Mesothelial cell of epicardium (in vitro differentiated cells): Measurements from ENCODE around the gene KBTBD2. TPM values are rescaled to one million over a fixed set of nuclear protein-coding genes. Genes with fewer than 3 reads are reported as not detected.
A peak's percentile ranks its signal among the peaks of the same experiment; 100 is the strongest.
"Not testable (repeated sequence)": the region's sequence is repeated elsewhere in the genome, so short reads cannot be mapped to it uniquely, and the experiment has no call there.

Experiments
- DNase-seq, 2 experiments: peaks; one replicate each; pipeline ENCODE4 v3.0.0; 2021; ENCODE audit warnings: low spot score in 2 of 2; ENCODE audit not compliant: unreplicated experiment in 2 of 2
- H3K27ac Mint-ChIP-seq: 2 replicates; pipeline ENCODE4 v1.8.0; 2021; ENCODE audit warnings: mixed read lengths
- H3K27me3 Mint-ChIP-seq: 2 replicates; pipeline ENCODE4 v1.8.0; 2021; ENCODE audit warnings: low read depth, mixed read lengths
- H3K36me3 Mint-ChIP-seq: 2 replicates; pipeline ENCODE4 v1.8.0; 2021; ENCODE audit warnings: mixed read lengths
- H3K4me1 Mint-ChIP-seq: 2 replicates; pipeline ENCODE4 v1.8.0; 2021; ENCODE audit warnings: mixed read lengths
- H3K4me3 Mint-ChIP-seq: 2 replicates; pipeline ENCODE4 v1.8.0; 2021; ENCODE audit warnings: mild to moderate bottlenecking, moderate library complexity, mixed read lengths
- H3K9me3 Mint-ChIP-seq: 2 replicates; pipeline ENCODE4 v1.8.0; 2021; ENCODE audit warnings: mixed read lengths
- CTCF ChIP-seq: fragments of 200-600 bp; sonication (generic); IDR thresholded peaks from one replicate; pipeline ENCODE4 v1.5.0; 2021; ENCODE audit warnings: antibody characterized with exemption; ENCODE audit not compliant: unreplicated experiment
- total RNA-seq: library from RNA; stranded (reverse); gene quantifications from 3 replicates; pipeline ENCODE4 v1.2.1, GENCODE V29; 2021

The KBTBD2 gene
- total RNA-seq, 1 donor from 2014 or later: 41.9 TPM

GRCh38 chr7:32848655-32849054, 42.9 kb downstream of the KBTBD2 start:
- not testable (repeated sequence) for H3K4me3 Mint-ChIP-seq, H3K27me3 Mint-ChIP-seq, H3K36me3 Mint-ChIP-seq, H3K27ac Mint-ChIP-seq, H3K9me3 Mint-ChIP-seq, H3K4me1 Mint-ChIP-seq, DNase-seq

- Mint-ChIP-seq H3K9me3 (no peaks in the 10 kb centered on the region), H3K27me3 (no peaks in the 10 kb centered on the region), H3K4me3 (no peak overlapping the region), H3K27ac (no peak overlapping the region), H3K4me1 (peaks cover 1% of the 10 kb centered on the region), H3K36me3 (no peaks in the 10 kb centered on the region)
- DNase-seq: peak; percentile 56 to 86
- TF ChIP-seq CTCF: peak; percentile 78
Measured at GRCh38 chr7:32846630-32847225, 44.8 kb downstream of the KBTBD2 start.

- H3K9me3 Mint-ChIP-seq, H3K4me3 Mint-ChIP-seq, H3K4me1 Mint-ChIP-seq, DNase-seq, H3K36me3 Mint-ChIP-seq, H3K27me3 Mint-ChIP-seq, H3K27ac Mint-ChIP-seq: not testable (repeated sequence)
Measured at GRCh38 chr7:32844748-32845147, 46.8 kb downstream of the KBTBD2 start.

- H3K27ac Mint-ChIP-seq, H3K36me3 Mint-ChIP-seq, H3K4me3 Mint-ChIP-seq, DNase-seq, H3K9me3 Mint-ChIP-seq, H3K27me3 Mint-ChIP-seq, H3K4me1 Mint-ChIP-seq: not testable (repeated sequence)
Measured at GRCh38 chr7:32843763-32844162, 47.8 kb downstream of the KBTBD2 start.

GRCh38 chr7:32839846-32840245, 51.7 kb downstream of the KBTBD2 start:
- not testable (repeated sequence) for DNase-seq, H3K27ac Mint-ChIP-seq, H3K27me3 Mint-ChIP-seq, H3K36me3 Mint-ChIP-seq, H3K9me3 Mint-ChIP-seq, H3K4me1 Mint-ChIP-seq, H3K4me3 Mint-ChIP-seq

- H3K36me3 Mint-ChIP-seq, DNase-seq, H3K4me3 Mint-ChIP-seq, H3K4me1 Mint-ChIP-seq, H3K27me3 Mint-ChIP-seq, H3K27ac Mint-ChIP-seq, H3K9me3 Mint-ChIP-seq: not testable (repeated sequence)
Measured at GRCh38 chr7:32828996-32829752, 62.4 kb downstream of the KBTBD2 start.

Other genes with a start within 250 kb of the KBTBD2 start
- gene FKBP9, start 65.7 kb upstream of the KBTBD2 start, total RNA-seq: 186 to 208 TPM (median 186 TPM) in 3 replicates
- gene NT5C3A, start 171.0 kb upstream of the KBTBD2 start, total RNA-seq: 28.2 to 32.0 TPM (median 29.8 TPM) in 3 replicates
- gene RP9, start 217.6 kb upstream of the KBTBD2 start, total RNA-seq: 17.5 to 20.5 TPM (median 20.3 TPM) in 3 replicates
- gene BBS9, start 237.8 kb upstream of the KBTBD2 start, total RNA-seq: 23.1 to 26.9 TPM (median 24.2 TPM) in 3 replicates